CD4-positive, alpha-beta T cell (primary cell): Measurements from ENCODE around the gene MRPL36. TPM values are rescaled to one million over a fixed set of nuclear protein-coding genes. Genes with fewer than 3 reads are reported as not detected.

ENCODE experiments used
- ATAC-seq: fragments of 200-7000 bp; cut with Tn5 transposase; one replicate; pipeline ENCODE4 v1.10.0; 2022; ENCODE audit warnings: mild to moderate bottlenecking; ENCODE audit not compliant: poor library complexity
- CTCF ChIA-PET: fragments of 350-600 bp; sonication (Branson Sonifier 250); formaldehyde crosslinking; loops from one replicate; lab custom pipeline; 2021; ENCODE audit warnings: antibody characterized with exemption, inconsistent platforms; lab: Charles Lee
- POLR2A ChIA-PET: fragments of 350-600 bp; sonication (Branson Sonifier 250); formaldehyde crosslinking; loops from one replicate; lab custom pipeline; 2021; ENCODE audit warnings: antibody characterized with exemption, inconsistent platforms; lab: Charles Lee
- DNase-seq, 14 experiments: peaks; one replicate each; pipeline ENCODE4 v3.0.0-alpha.2; 2013 to 2020; ENCODE audit warnings: mixed read lengths in 2 of 14
- H3K27ac ChIP-seq, 2 donors: one replicate each; pipeline versions ENCODE4 v1.5.1 to v1.7.0; 2013; ENCODE audit warnings: low read length in 2 of 2, low read depth in 1 of 2, mild to moderate bottlenecking in 1 of 2
- H3K27me3 ChIP-seq, 2 experiments: 1 replicate in 1 of 2; 2 replicates in 1 of 2; pipeline versions ENCODE4 v1.6.1 to v1.7.0; 2013; ENCODE audit warnings: low read length in 2 of 2, control low read depth in 1 of 2, mild to moderate bottlenecking in 1 of 2, moderate library complexity in 1 of 2; ENCODE audit not compliant: insufficient read depth in 2 of 2, control insufficient read depth in 1 of 2
- H3K36me3 ChIP-seq: one replicate; pipeline ENCODE4 v1.6.1; 2013; ENCODE audit warnings: low read length, control low read depth; ENCODE audit not compliant: insufficient read depth
- H3K4me1 ChIP-seq: one replicate; pipeline ENCODE4 v1.6.1; 2013; ENCODE audit warnings: low read length, control low read depth; ENCODE audit not compliant: insufficient read depth
- H3K4me3 ChIP-seq: one replicate; pipeline ENCODE4 v1.5.1; 2013; ENCODE audit warnings: mild to moderate bottlenecking, low read length, moderate library complexity
- H3K9me3 ChIP-seq, 2 experiments: 1 replicate in 1 of 2; 2 replicates in 1 of 2; pipeline versions ENCODE4 v1.6.1 to v1.7.0; 2013; ENCODE audit warnings: low read length in 2 of 2, mild to moderate bottlenecking in 2 of 2, control low read depth in 1 of 2, moderate library complexity in 1 of 2; ENCODE audit not compliant: control insufficient read depth in 1 of 2, insufficient read depth in 1 of 2
- H3K27ac Mint-ChIP-seq: one replicate; pipeline ENCODE4 v1.8.0; 2020; ENCODE audit warnings: mixed read lengths
- H3K27me3 Mint-ChIP-seq: one replicate; pipeline ENCODE4 v1.8.0; 2021; ENCODE audit warnings: mixed read lengths
- H3K36me3 Mint-ChIP-seq: one replicate; pipeline ENCODE4 v1.8.0; 2021; ENCODE audit warnings: low read depth, mixed read lengths
- H3K4me1 Mint-ChIP-seq: one replicate; pipeline ENCODE4 v1.8.0; 2021; ENCODE audit warnings: low read depth, mixed read lengths
- H3K4me3 Mint-ChIP-seq: one replicate; pipeline ENCODE4 v1.8.0; 2020; ENCODE audit warnings: mild to moderate bottlenecking, mixed read lengths
- H3K9me3 Mint-ChIP-seq: one replicate; pipeline ENCODE4 v1.8.0; 2020; ENCODE audit warnings: mixed read lengths
- CTCF ChIP-seq: fragments of 200-600 bp; IDR thresholded peaks from one replicate; pipeline ENCODE4 v1.8.0; 2022; ENCODE audit warnings: antibody characterized with exemption, mild to moderate bottlenecking
- intact Hi-C, 2 experiments: fragments of 100-400 bp; cut with DNase I in 1 of 2; cut with micrococcal nuclease in 1 of 2; formaldehyde crosslinking; loops; one replicate each; pipeline versions ENCODE4 v1.15.1 to v1.9.0; 2023 to 2025; cut with DNase I, micrococcal nuclease
- total RNA-seq, 174 experiments: library from RNA in 2 of 174; stranded (reverse) in 2 of 174; gene quantifications; one replicate each; pipeline ENCODE4 v1.2.3 and lab custom pipeline; 2021 to 2026

MRPL36 gene
- total RNA-seq, 2 experiments from 2014 or later, result 14.3 to 18.2 TPM

GRCh38 chr5:1815881-1816292 is 16.2 kb upstream of the MRPL36 start:
- no peaks in the 10 kb centered on the region for H3K27me3 Mint-ChIP-seq
- Histone ChIP-seq H3K27me3 (no peaks in the 10 kb centered on the region), H3K27ac (no peak overlapping the region), H3K9me3 (no peaks in the 10 kb centered on the region), H3K4me3 (no peak overlapping the region), H3K36me3 (peaks cover 86% of the 10 kb centered on the region), H3K4me1 (no peaks in the 10 kb centered on the region)
- intact Hi-C loops, result no loop called here
- ChIA-PET POLR2A (no interaction called here), CTCF (no interaction called here)
- H3K4me3 Mint-ChIP-seq, result no peak overlapping the region
- H3K9me3 Mint-ChIP-seq, result no peaks in the 10 kb centered on the region
- no peak for TF ChIP-seq CTCF
- H3K36me3 Mint-ChIP-seq, result peaks cover 94% of the 10 kb centered on the region
- no peak overlapping the region for H3K27ac Mint-ChIP-seq
- ATAC-seq (no peak), DNase-seq (no peak)
- H3K4me1 Mint-ChIP-seq, result no peaks in the 10 kb centered on the region

- Mint-ChIP-seq H3K9me3 (no peaks in the 10 kb centered on the region), H3K4me1 (no peaks in the 10 kb centered on the region), H3K36me3 (peaks cover 94% of the 10 kb centered on the region), H3K27me3 (no peaks in the 10 kb centered on the region), H3K4me3 (no peak overlapping the region), H3K27ac (no peak overlapping the region)
- no peak for TF ChIP-seq CTCF
- Histone ChIP-seq H3K9me3 (no peaks in the 10 kb centered on the region), H3K4me1 (no peaks in the 10 kb centered on the region), H3K4me3 (no peak overlapping the region), H3K36me3 (peaks cover 86% of the 10 kb centered on the region), H3K27me3 (no peaks in the 10 kb centered on the region), H3K27ac (no peak overlapping the region)
- ChIA-PET CTCF (no interaction called here), POLR2A (no interaction called here)
- DNase-seq (peak in 1 of 14 experiments; percentile 21), ATAC-seq (no peak)
- intact Hi-C loops, result no loop called here
Measured at GRCh38 chr5:1815071-1815786, 15.6 kb upstream of the MRPL36 start.

- Mint-ChIP-seq H3K4me1 (no peaks in the 10 kb centered on the region), H3K36me3 (peaks cover 94% of the 10 kb centered on the region), H3K9me3 (no peaks in the 10 kb centered on the region), H3K27ac (no peak overlapping the region), H3K27me3 (no peaks in the 10 kb centered on the region), H3K4me3 (no peak overlapping the region)
- ATAC-seq, result no peak
- no peaks in the 10 kb centered on the region for H3K4me1 ChIP-seq
- H3K9me3 ChIP-seq, result no peaks in the 10 kb centered on the region
- no peaks in the 10 kb centered on the region for H3K27me3 ChIP-seq
- CTCF ChIA-PET, result no interaction called here
- intact Hi-C loops, result no loop called here
- DNase-seq, result peak in 1 of 14 experiments; percentile 27
- POLR2A ChIA-PET, result no interaction called here
- no peak overlapping the region for H3K27ac ChIP-seq
- H3K36me3 ChIP-seq, result peaks cover 88% of the 10 kb centered on the region
- H3K4me3 ChIP-seq, result no peak overlapping the region
- no peak for TF ChIP-seq CTCF
Measured at GRCh38 chr5:1814183-1815020, 14.8 kb upstream of the MRPL36 start.
